Measurements from ENCODE around the gene WDR48. TPM values are rescaled to one million over a fixed set of nuclear protein-coding genes. Genes with fewer than 3 reads are reported as not detected.

Gene WDR48
- polyA plus RNA-seq, 1 experiment, result 20.1 TPM

- no peak for TF ChIP-seq CTCF (IDR thresholded peaks at IDR 0.05; ENCODE audit: insufficient read depth, low read depth, low read length)
- CTCF ChIA-PET, result interaction anchor here (0.8 to 2.1 kb wide), 3 partner anchors 9 to 193 kb away, joined by 3 to 8 read pairs (median 3); no protein-coding TSS in a partner anchor
- POLR2A ChIA-PET, result no interaction called here
- H3K4me3 ChIP-seq (ENCODE audit: low read depth, low read length), result no peak overlapping the region
- DNase-seq (ENCODE audit: low read depth), result no peak
- peaks cover 38% of the 10 kb centered on the region for H3K36me3 ChIP-seq (ENCODE audit: control insufficient read depth, insufficient read depth, low read length)
- no peaks in the 10 kb centered on the region for H3K27me3 ChIP-seq (ENCODE audit: control insufficient read depth, insufficient read depth, low read length)
These were observed 44.0 kb downstream of the WDR48 start for GRCh38 chr3:39095778-39096177.

GRCh38 chr3:39096775-39097174 is 45.0 kb downstream of the WDR48 start:
- H3K27me3 ChIP-seq (ENCODE audit: control insufficient read depth, insufficient read depth, low read length), result no peaks in the 10 kb centered on the region
- H3K36me3 ChIP-seq (ENCODE audit: control insufficient read depth, insufficient read depth, low read length), result peaks cover 40% of the 10 kb centered on the region
- ChIA-PET CTCF (interaction anchor here (1.1 to 2.1 kb wide), 4 partner anchors 9 to 195 kb away, joined by 3 to 8 read pairs (median 4); no protein-coding TSS in a partner anchor), POLR2A (no interaction called here)
- H3K4me3 ChIP-seq (ENCODE audit: low read depth, low read length), result no peak overlapping the region
- no peak for DNase-seq (ENCODE audit: low read depth)
- TF ChIP-seq CTCF (IDR thresholded peaks at IDR 0.05; ENCODE audit: insufficient read depth, low read depth, low read length), result no peak

- H3K27me3 ChIP-seq (ENCODE audit: control insufficient read depth, insufficient read depth, low read length), result no peaks in the 10 kb centered on the region
- H3K4me3 ChIP-seq (ENCODE audit: low read depth, low read length), result no peak overlapping the region
- H3K36me3 ChIP-seq (ENCODE audit: control insufficient read depth, insufficient read depth, low read length), result peaks cover 38% of the 10 kb centered on the region
- no peak for DNase-seq (ENCODE audit: low read depth)
- POLR2A ChIA-PET, result no interaction called here
- CTCF ChIA-PET, result interaction anchor here (1.1 to 2.1 kb wide), 2 partner anchors 190 to 191 kb away, joined by 4 to 8 read pairs; no protein-coding TSS in a partner anchor
- TF ChIP-seq CTCF (IDR thresholded peaks at IDR 0.05; ENCODE audit: insufficient read depth, low read depth, low read length), result no peak
These were observed 46.1 kb downstream of the WDR48 start for GRCh38 chr3:39097716-39098472.

DNA sequence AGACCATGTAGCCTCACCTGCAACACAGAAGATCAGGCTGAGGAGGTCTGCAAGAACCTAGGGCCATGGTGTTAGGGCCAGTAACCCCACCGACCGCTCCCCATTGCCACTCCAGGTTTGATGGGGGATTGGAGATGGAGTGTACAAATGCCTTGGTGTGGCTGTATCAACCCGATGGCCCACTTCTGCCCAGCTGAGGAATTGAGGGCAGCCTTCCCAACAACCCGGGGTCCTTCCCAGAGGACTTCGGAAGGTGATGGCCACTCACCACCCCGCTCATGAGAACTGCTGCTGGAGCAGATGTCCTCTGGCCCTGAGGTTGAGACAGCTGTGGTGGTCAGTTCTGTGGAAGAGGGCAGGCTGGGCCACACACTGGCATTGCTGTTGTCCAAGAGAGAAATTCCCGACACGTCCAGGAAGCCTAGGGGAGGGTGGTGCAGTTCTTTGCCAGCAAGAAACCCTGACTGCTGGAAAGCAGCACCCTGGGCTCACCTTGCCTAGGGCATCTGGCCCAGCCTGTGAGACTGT is 46.7 kb downstream of the WDR48 start:
- DNase-seq (ENCODE audit: low read depth), result no peak
- TF ChIP-seq CTCF (IDR thresholded peaks at IDR 0.05; ENCODE audit: insufficient read depth, low read depth, low read length), result no peak
- ChIA-PET POLR2A (no interaction called here), CTCF (interaction anchor here (1.1 kb wide), 1 partner anchor 190 kb away, joined by 4 read pairs; no protein-coding TSS in a partner anchor)
- H3K4me3 ChIP-seq (ENCODE audit: low read depth, low read length), result no peak overlapping the region
- peaks cover 38% of the 10 kb centered on the region for H3K36me3 ChIP-seq (ENCODE audit: control insufficient read depth, insufficient read depth, low read length)
- H3K27me3 ChIP-seq (ENCODE audit: control insufficient read depth, insufficient read depth, low read length), result no peaks in the 10 kb centered on the region

- CTCF ChIA-PET, result interaction anchor here (1.1 kb wide), 1 partner anchor 189 kb away, joined by 4 read pairs; no protein-coding TSS in a partner anchor
- no peak for DNase-seq (ENCODE audit: low read depth)
These were observed 47.4 kb downstream of the WDR48 start for GRCh38 chr3:39099242-39099641.

More at GRCh38 chr3:39099242-39099641, 47.4 kb downstream of the WDR48 start:
- H3K4me3 ChIP-seq (ENCODE audit: low read depth, low read length), result no peak overlapping the region
- POLR2A ChIA-PET, result no interaction called here
- peaks cover 36% of the 10 kb centered on the region for H3K36me3 ChIP-seq (ENCODE audit: control insufficient read depth, insufficient read depth, low read length)
- TF ChIP-seq CTCF (IDR thresholded peaks at IDR 0.05; ENCODE audit: insufficient read depth, low read depth, low read length), result no peak
- no peaks in the 10 kb centered on the region for H3K27me3 ChIP-seq (ENCODE audit: control insufficient read depth, insufficient read depth, low read length)
